GM21576 (cell line): ENCODE data around the gene ATP1B2.
A peak's percentile ranks its signal among the peaks of the same experiment; 100 is the strongest.
"Not testable (repeated sequence)": the region's sequence is repeated elsewhere in the genome, so short reads cannot be mapped to it uniquely, and the experiment has no call there.

ENCODE experiments used
- ATAC-seq: cut with Tn5 transposase; IDR thresholded peaks from one replicate; pipeline ENCODE4 v1.9.1; 2021; ENCODE audit warnings: mild to moderate bottlenecking, moderate library complexity; ENCODE audit not compliant: unreplicated experiment

Gene ATP1B2

GRCh38 chr17:7650509-7651096 lies at the start of gene ATP1B2:
TSS of gene ATP1B2 (plus strand) at chr17:7650926. CDS start at chr17:7651519, 593 bp downstream.
- no peak for ATAC-seq

GRCh38 chr17:7606280-7606679 lies 44.4 kb upstream of the ATP1B2 start:
- no peak for ATAC-seq

DNA sequence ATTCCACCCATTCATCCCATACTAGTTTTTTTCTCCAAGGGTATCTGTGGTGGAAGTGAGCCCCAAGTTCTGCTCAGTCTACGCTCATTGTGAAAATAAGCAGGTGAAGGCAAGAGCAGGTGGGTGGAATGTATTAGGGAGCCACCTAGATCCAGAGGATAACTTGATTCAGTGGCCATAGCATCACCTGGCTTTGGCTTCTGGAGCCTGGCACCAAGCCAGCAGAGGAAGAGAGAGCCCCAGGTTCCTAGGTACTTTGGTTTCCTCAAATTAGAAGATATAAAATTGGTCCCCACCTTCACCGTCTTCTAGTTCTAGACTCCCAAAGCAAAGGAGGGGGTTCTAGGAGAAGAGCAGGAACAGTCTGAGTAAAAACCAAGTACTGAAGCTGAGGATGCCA lies 40.1 kb upstream of the ATP1B2 start:
- ATAC-seq, result no peak

- ATAC-seq, result no peak
Observed at GRCh38 chr17:7611635-7612293, 39.0 kb upstream of the ATP1B2 start.

GRCh38 chr17:7612294-7612640 lies 38.5 kb upstream of the ATP1B2 start:
- ATAC-seq, result no peak

- peak; percentile 1 for ATAC-seq
Observed at GRCh38 chr17:7613769-7614424, 36.8 kb upstream of the ATP1B2 start.

DNA sequence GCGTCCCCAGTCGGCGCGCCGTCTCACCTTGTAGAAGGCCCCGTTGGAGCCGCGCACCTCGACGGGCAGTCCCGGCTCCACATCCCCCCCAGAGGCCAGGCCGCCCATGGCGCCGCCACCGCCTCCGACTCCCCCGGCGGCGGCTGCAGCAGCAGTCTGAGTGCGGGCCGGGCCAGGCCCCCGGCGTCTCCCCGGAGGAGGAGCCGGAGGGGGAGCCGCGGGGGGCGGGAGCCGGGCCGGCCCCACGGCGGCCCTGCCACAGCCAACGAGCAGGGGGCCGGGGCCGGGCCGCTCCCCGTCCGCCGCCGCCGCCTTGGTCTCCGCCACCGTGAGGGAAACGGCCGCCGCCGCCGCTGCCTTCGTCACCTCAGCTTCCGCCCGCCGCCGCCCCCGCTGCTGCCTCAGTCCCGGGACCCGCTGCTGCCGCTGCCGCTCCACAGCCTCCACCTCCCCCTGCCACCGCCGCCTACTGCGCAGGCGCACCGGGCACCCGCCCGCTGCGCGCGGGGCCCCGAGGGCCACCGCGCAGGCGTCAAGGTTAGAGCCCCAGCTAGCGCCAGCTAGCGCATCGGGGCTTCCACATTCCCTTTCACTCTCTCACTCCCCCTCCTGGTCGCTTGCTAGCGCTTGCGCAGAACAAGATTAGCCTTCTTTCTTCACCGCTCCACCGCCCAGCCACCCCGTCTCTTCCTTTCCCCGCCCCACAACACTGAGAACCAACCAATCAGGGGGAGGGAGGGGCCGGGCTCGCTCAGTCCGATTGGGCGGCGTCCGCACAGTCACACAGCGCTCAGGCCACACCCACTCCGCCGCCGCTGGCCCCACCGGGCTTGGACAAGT lies 36.1 kb upstream of the ATP1B2 start, which contains the start of gene FXR2:
Gene FXR2 (minus strand): TSS at position 473 of the 840 bp plus-strand sequence. CDS start 365 bp downstream, at position 108.
- peak; percentile 80 for ATAC-seq

DNA sequence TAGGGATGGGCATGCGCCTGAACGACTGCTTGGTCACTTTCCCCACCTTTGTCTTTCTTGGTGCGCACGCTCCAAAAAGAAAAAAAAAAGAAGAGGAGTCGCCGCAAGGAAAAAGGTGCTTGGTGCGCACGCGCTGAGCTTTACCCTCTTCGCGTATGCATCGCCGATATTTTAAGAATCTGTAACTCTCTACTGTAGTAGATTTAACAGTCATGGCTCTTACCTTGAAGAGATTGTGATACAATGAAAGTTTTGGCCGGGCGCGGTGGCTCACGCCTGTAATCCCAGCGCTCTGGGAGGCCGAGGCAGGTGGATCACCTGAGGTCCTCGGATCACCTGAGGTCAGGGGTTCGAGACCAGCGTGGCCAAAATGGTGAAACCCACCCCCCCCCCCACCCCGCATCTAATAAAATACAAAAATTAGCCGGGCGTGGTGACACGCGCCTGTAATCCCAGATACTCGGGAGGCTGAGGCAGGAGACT lies 35.4 kb upstream of the ATP1B2 start:
- ATAC-seq, result no peak

DNA sequence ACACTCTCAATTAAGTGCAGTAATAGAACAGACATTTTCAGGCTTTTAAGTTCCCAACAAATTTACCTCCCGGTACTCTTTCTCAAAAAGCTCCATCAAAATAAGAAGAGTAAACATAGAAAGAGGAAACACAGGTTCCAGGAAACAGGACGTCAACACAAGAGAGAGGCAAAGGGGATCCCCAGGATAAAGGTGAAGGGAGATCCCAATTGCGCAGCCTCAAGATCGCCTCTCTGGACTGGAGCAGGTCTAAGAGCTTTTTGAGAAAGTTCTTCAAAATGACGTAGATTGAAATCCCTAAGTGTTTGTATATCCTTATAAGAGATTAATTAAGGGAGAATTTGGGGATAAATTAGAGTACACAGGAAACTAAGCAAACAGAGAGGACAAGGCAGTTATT lies 32.1 kb upstream of the ATP1B2 start:
- ATAC-seq, result no peak

GRCh38 chr17:7620835-7621234 lies 29.9 kb upstream of the ATP1B2 start:
- ATAC-seq, result no peak

DNA sequence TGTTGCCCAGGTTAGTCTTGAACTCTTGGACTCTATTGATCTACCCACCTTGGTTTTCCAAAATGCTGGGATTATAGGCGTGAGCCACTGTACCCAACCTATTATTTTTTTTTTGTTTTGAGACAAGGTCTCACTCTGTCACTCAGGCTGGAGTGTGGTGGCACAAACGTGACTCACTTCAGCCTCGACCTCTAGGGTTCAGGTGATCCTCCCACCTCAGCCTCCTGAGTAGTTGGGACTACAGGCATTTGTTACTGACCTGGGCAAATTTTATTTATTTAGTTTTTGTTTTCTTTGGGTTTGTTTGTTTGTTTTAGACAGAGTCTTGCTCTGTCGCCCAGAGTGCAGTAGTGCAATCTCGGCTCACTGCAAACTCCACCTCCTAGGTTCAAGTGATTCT lies 27.1 kb upstream of the ATP1B2 start:
- no peak for ATAC-seq

DNA sequence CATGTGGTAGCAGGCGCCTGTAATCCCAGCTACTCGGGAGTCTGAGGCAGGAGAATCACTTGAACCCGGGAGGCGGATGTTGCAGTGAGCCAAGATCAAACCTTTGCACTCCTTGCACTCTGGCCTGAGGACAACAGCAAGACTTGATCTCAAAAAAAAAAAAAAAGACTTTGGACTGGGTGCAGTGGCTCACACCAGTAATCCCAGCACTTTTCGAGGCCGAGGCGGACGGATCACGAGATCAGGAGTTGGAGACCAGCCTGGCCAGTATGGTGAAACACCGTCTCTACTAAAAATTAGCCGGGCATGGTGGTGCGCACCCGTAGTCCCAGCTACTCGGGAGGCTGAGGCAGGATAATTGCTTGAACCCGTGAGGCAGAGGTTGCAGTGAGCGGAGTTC lies 25.0 kb upstream of the ATP1B2 start:
- ATAC-seq, result not testable (repeated sequence)

DNA sequence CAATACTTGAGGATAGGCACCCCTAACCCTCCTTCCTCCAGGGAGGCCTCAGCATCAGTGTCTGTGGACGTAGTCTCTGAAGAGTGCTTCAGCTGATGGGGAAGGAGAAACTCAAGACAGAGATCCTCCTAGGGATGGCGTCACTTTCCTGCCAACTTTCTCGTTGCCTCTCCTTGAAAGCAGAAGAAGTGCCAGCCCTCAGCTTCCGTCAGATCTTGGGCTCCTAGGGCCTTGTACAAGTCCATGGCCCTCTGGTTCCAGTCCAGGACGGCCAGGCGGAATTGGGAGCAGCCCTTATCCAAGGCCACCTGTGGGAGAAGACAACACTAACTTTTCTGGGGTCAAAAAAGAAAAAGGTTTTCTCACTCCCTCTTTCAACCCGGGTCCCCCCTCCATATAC lies 24.4 kb upstream of the ATP1B2 start:
- ATAC-seq, result no peak

DNA sequence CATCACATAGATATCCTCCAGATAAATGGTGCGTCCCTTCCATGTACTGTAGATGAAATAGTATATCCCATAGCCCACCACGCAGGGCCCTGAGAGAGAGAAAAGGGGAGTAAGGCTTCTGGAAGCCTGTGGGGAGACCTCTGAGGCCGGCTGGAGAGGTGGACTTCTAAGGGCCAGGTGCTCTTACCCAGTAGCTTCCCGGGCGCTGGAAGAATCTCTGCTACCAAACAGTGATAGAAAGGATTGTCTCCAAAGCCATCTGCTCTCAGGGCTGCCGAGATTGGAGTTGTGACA lies 23.8 kb upstream of the ATP1B2 start:
- ATAC-seq, result no peak

GRCh38 chr17:7627250-7628121 lies 23.2 kb upstream of the ATP1B2 start, which contains the start of gene SAT2:
TSS of gene SAT2 (minus strand) at chr17:7627821. CDS start at chr17:7627635, 186 bp downstream.
- peak; percentile 84 for ATAC-seq

DNA sequence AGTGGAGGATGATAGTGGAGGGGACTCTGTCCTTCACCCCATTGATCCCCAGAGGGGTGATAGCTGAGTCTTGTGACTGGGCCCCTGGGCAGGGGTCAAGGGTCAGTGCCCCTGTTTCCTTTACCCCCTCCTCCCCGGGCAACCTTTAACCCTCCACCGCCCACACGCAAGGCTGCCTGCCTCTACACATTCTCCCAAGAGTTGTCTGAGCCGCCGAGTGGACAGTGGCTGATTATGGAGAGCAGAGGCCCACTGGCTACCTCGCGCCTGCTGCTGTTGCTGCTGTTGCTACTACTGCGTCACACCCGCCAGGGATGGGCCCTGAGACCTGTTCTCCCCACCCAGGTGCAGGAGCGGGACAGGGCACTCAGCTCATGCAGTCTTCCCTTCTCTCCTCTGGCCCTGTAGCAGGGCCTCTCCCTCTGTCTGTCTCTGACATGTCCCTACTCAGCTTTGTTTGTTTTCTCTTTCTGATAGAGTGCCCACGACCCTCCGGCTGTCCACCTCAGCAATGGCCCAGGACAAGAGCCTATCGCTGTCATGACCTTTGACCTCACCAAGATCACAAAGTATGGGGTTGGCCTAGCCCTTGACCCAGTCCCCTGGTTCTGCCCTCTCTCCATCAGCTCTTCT lies 20.7 kb upstream of the ATP1B2 start, which contains the start of gene SHBG:
Gene SHBG (plus strand): TSS at position 197 of the 633 bp plus-strand sequence. CDS start 38 bp downstream, at position 235.
- ATAC-seq, result no peak

DNA sequence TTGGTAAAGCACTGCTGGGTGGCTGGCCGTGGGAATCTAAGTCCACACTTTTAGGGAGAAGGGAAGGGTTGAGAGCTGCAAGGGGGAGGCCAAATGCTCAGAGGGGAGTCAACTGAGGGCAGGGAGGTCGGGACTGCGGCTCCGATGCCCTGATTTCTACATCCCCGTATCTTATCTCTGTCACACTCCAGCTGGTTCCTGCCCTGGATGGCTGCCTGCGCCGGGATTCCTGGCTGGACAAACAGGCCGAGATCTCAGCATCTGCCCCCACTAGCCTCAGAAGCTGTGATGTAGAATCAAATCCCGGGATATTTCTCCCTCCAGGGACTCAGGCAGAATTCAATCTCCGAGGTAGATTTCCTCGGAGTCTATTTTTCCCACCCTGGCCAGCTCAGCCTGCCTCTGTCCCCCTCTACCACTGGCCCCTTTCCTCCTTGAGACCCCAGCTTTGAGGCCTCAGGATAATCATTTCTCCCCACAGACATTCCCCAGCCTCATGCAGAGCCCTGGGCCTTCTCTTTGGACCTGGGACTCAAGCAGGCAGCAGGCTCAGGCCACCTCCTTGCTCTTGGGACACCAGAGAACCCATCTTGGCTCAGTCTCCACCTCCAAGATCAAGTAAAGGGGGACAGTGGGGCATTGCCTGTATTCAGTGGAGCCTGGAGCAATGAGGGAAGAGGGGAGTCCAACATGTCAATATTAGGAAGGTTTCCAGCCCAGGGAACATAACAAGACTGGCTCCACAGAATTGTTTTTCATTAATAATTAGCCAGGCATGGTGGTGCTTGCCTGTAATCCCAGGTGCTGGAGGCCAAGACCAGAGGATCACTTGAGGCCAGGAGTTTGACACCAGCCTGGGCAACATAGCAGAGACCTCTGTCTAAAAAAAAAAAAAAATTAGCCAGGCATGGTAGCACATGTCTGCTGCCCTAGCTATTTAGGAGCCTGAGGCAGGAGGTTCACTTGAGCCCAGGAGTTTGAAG lies 19.0 kb upstream of the ATP1B2 start:
- no peak for ATAC-seq

- no peak for ATAC-seq
Observed at GRCh38 chr17:7632492-7632894, 18.2 kb upstream of the ATP1B2 start.

GRCh38 chr17:7633093-7633492 lies 17.6 kb upstream of the ATP1B2 start:
- no peak for ATAC-seq
